Chondrocyte (in vitro differentiated cells): ENCODE measurements around the gene RTP3. TPM values are rescaled to one million over a fixed set of nuclear protein-coding genes. Genes with fewer than 3 reads are reported as not detected.
"Not testable (repeated sequence)": the region's sequence is repeated elsewhere in the genome, so short reads cannot be mapped to it uniquely, and the experiment has no call there.

ENCODE experiments used
- DNase-seq: peaks from one replicate; pipeline ENCODE4 v3.0.0; 2021; ENCODE audit warnings: mixed read lengths, low spot score
- H3K27ac Mint-ChIP-seq: one replicate; pipeline ENCODE4 v1.8.0; 2021; ENCODE audit warnings: mild to moderate bottlenecking, moderate library complexity, mixed read lengths; ENCODE audit not compliant: unreplicated experiment
- H3K27me3 Mint-ChIP-seq: 2 replicates; pipeline ENCODE4 v1.8.0; 2021; ENCODE audit warnings: low read depth, mixed read lengths
- H3K36me3 Mint-ChIP-seq: 2 replicates; pipeline ENCODE4 v1.8.0; 2021; ENCODE audit warnings: low read depth, mixed read lengths
- H3K4me1 Mint-ChIP-seq: 2 replicates; pipeline ENCODE4 v1.8.0; 2021; ENCODE audit warnings: low read depth, mild to moderate bottlenecking, mixed read lengths
- H3K4me3 Mint-ChIP-seq: one replicate; pipeline ENCODE4 v1.8.0; 2021; ENCODE audit warnings: mild to moderate bottlenecking, moderate library complexity, mixed read lengths; ENCODE audit not compliant: unreplicated experiment
- H3K9me3 Mint-ChIP-seq: 2 replicates; pipeline ENCODE4 v1.8.0; 2021; ENCODE audit warnings: low read depth, mixed read lengths
- CTCF ChIP-seq: fragments of 200-600 bp; sonication (generic); IDR thresholded peaks from 2 replicates; pipeline ENCODE4 v1.5.0; 2021; ENCODE audit warnings: antibody characterized with exemption, mild to moderate bottlenecking, moderate library complexity
- total RNA-seq: library from RNA; stranded (reverse); gene quantifications from 3 replicates; pipeline ENCODE4 v1.2.1, GENCODE V29; 2021

RTP3 gene
- total RNA-seq, 1 donor from 2014 or later = not detected

- Mint-ChIP-seq H3K36me3 (no peaks in the 10 kb centered on the region), H3K27ac (no peak overlapping the region), H3K4me1 (peaks cover 10% of the 10 kb centered on the region), H3K4me3 (no peak overlapping the region), H3K9me3 (no peaks in the 10 kb centered on the region), H3K27me3 (no peaks in the 10 kb centered on the region)
- DNase-seq = no peak
- no peak for TF ChIP-seq CTCF
Observed at GRCh38 chr3:46544771-46545503, 47.2 kb downstream of the RTP3 start.

- H3K9me3 Mint-ChIP-seq = peaks cover 3% of the 10 kb centered on the region
- no peak for TF ChIP-seq CTCF
- no peak for DNase-seq
- no peak overlapping the region for H3K4me3 Mint-ChIP-seq
- no peaks in the 10 kb centered on the region for H3K27me3 Mint-ChIP-seq
- no peaks in the 10 kb centered on the region for H3K36me3 Mint-ChIP-seq
- H3K27ac Mint-ChIP-seq = no peak overlapping the region
- H3K4me1 Mint-ChIP-seq = peaks cover 10% of the 10 kb centered on the region
Observed at GRCh38 chr3:46545818-46546630, 48.2 kb downstream of the RTP3 start.

- no peak overlapping the region for H3K27ac Mint-ChIP-seq
- H3K36me3 Mint-ChIP-seq = no peaks in the 10 kb centered on the region
- DNase-seq = no peak
- peaks cover 3% of the 10 kb centered on the region for H3K9me3 Mint-ChIP-seq
- H3K4me3 Mint-ChIP-seq = no peak overlapping the region
- no peak for TF ChIP-seq CTCF
- H3K4me1 Mint-ChIP-seq = peaks cover 10% of the 10 kb centered on the region
- H3K27me3 Mint-ChIP-seq = no peaks in the 10 kb centered on the region
Observed at GRCh38 chr3:46546896-46547440, 49.2 kb downstream of the RTP3 start.

- not testable (repeated sequence) for DNase-seq, H3K27me3 Mint-ChIP-seq, H3K27ac Mint-ChIP-seq, H3K36me3 Mint-ChIP-seq, H3K4me3 Mint-ChIP-seq, H3K9me3 Mint-ChIP-seq, H3K4me1 Mint-ChIP-seq
Observed at GRCh38 chr3:46548611-46549010, 50.8 kb downstream of the RTP3 start.

GRCh38 chr3:46549408-46549904, 51.7 kb downstream of the RTP3 start:
- DNase-seq = no peak
- no peaks in the 10 kb centered on the region for H3K4me1 Mint-ChIP-seq
- H3K27ac Mint-ChIP-seq = no peak overlapping the region
- peaks cover 3% of the 10 kb centered on the region for H3K9me3 Mint-ChIP-seq
- no peak overlapping the region for H3K4me3 Mint-ChIP-seq
- H3K36me3 Mint-ChIP-seq = no peaks in the 10 kb centered on the region
- H3K27me3 Mint-ChIP-seq = no peaks in the 10 kb centered on the region
- no peak for TF ChIP-seq CTCF
